Articular chondrocyte of knee joint (primary cell): ENCODE data around the gene CD1E. TPM values are rescaled to one million over a fixed set of nuclear protein-coding genes. Genes with fewer than 3 reads are reported as not detected.

Experiments
- total RNA-seq: library from RNA; depleted of rRNA; stranded (reverse); fragments of >200 nt; gene quantifications from 2 replicates; pipeline ENCODE4 v1.2.3, GENCODE V29; 2012

The CD1E gene
- total RNA-seq, result not detected in 2 replicates

GRCh38 chr1:158353303-158354075 lies at the start of gene CD1E:
TSS of gene CD1E (plus strand) at chr1:158353894. CDS start at chr1:158353989, 95 bp downstream.

GRCh38 chr1:158331481-158332150 lies 22.1 kb upstream of the CD1E start, which contains the start of gene CD1B:
TSS of gene CD1B (minus strand) at chr1:158331531. CDS start at chr1:158331423, 108 bp downstream.

GRCh38 chr1:158398818-158399514 lies 45.3 kb downstream of the CD1E start, which contains the start of gene OR10T2:
TSS of gene OR10T2 (minus strand) at chr1:158399466. CDS start at chr1:158399466, 0 bp downstream.

Other genes with a start within 250 kb of the CD1E start
- 0.43 and 0.52 TPM in 2 replicates for gene CD1D, start 173.0 kb upstream of the CD1E start, total RNA-seq
- not detected in 2 replicates for gene CD1A, start 99.5 kb upstream of the CD1E start, total RNA-seq
- gene CD1C, start 64.0 kb upstream of the CD1E start, total RNA-seq, result not detected in 2 replicates
- gene CD1B, start 22.4 kb upstream of the CD1E start, total RNA-seq, result not detected in 2 replicates
- gene OR10T2, start 45.6 kb downstream of the CD1E start, total RNA-seq, result not detected in 2 replicates
- gene OR10K2, start 72.3 kb downstream of the CD1E start, total RNA-seq, result not detected in 2 replicates
- not detected in 2 replicates for gene OR10K1, start 107.9 kb downstream of the CD1E start, total RNA-seq
- not detected in 2 replicates for gene OR10R2, start 118.3 kb downstream of the CD1E start, total RNA-seq
- gene OR6Y1, start 200.5 kb downstream of the CD1E start, total RNA-seq, result not detected in 2 replicates
- not detected in 2 replicates for gene OR6P1, start 216.7 kb downstream of the CD1E start, total RNA-seq
- not detected in 2 replicates for gene OR10X1, start 226.0 kb downstream of the CD1E start, total RNA-seq